Erythroblast (primary cell): ENCODE results near the gene ARHGAP30.

Experiments used
- GATA1 ChIP-seq: IDR thresholded peaks from 2 replicates; pipeline ENCODE4 v1.6.1; 2011; ENCODE audit warnings: low read depth, mild to moderate bottlenecking, control low read depth, low read length, moderate library complexity
- POLR2A ChIP-seq: IDR thresholded peaks from 2 replicates; pipeline ENCODE4 v1.6.1; 2011; ENCODE audit warnings: mild to moderate bottlenecking, low read length

DNA sequence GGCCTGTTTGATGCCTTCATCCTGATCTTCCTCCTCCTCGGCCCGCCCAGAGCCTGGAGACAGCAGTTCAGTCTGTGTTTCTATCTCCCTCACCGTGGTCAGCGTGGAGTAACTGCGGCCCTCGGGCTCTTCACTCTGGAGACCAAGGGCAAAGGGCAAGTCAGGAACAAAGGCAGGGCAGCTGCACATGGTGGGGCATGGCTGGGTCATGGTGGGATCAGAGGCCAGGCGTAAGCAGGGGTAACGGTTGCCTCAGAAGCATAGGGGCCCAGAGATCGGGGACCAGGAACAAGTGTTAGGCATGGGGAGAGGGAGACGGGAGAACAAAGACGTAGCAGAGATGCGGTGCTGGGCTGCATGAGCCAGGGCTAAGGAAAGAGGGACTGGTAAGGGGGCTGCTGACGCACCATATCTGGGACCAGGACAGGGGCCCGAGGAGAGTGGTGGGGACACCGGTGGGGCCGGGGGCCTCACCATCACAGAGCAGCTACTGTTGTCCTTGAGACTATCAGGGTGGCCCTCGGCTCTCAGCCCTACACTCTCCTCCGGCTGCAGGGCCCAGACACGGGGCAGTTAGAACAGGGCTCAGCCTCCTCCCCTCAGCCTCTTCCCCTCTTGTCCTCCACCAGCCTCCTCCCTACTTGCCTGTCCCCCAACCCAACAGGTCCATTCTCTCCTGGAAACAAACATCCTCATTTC, 3.2 kb upstream of the ARHGAP30 start:
- TF ChIP-seq POLR2A (no peak), GATA1 (no peak)
